Measurements from ENCODE around the gene FBXO34. TPM values are rescaled to one million over a fixed set of nuclear protein-coding genes. Genes with fewer than 3 reads are reported as not detected.
"Not testable (repeated sequence)": the region's sequence is repeated elsewhere in the genome, so short reads cannot be mapped to it uniquely, and the experiment has no call there.

Gene FBXO34
- total RNA-seq, 1 donor: 28.9 TPM

DNA sequence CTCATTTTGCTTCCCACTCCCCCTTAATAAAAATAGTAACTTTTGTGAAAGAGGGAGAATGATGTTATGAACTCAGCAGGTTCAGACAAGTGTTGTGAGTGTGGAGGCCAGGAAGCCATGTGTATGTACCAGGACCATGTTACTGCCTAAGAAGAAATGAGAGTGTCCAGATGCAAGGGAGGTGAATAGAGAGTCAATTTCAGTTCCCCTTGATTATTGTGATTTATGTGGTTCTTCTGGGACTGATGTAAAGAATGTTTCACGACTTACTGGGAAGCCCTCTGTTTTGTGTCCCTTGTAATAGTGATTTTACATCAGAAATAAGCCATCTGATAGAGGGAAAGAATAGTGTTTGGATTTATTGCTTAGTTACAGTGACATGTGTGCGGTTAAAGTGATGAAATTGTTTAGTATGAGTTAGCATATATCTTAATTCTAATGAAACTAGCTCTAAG, 32.5 kb downstream of the FBXO34 start:
- TF ChIP-seq, protein P1, sequence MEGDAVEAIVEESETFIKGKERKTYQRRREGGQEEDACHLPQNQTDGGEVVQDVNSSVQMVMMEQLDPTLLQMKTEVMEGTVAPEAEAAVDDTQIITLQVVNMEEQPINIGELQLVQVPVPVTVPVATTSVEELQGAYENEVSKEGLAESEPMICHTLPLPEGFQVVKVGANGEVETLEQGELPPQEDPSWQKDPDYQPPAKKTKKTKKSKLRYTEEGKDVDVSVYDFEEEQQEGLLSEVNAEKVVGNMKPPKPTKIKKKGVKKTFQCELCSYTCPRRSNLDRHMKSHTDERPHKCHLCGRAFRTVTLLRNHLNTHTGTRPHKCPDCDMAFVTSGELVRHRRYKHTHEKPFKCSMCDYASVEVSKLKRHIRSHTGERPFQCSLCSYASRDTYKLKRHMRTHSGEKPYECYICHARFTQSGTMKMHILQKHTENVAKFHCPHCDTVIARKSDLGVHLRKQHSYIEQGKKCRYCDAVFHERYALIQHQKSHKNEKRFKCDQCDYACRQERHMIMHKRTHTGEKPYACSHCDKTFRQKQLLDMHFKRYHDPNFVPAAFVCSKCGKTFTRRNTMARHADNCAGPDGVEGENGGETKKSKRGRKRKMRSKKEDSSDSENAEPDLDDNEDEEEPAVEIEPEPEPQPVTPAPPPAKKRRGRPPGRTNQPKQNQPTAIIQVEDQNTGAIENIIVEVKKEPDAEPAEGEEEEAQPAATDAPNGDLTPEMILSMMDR (IDR thresholded peaks at IDR 0.05; ENCODE audit: insufficient read depth, low read depth, low read length): no peak
- H3K4me3 ChIP-seq (ENCODE audit: low read depth, low read length): no peak overlapping the region
- DNase-seq (ENCODE audit: low read depth): peak; percentile 74

DNA sequence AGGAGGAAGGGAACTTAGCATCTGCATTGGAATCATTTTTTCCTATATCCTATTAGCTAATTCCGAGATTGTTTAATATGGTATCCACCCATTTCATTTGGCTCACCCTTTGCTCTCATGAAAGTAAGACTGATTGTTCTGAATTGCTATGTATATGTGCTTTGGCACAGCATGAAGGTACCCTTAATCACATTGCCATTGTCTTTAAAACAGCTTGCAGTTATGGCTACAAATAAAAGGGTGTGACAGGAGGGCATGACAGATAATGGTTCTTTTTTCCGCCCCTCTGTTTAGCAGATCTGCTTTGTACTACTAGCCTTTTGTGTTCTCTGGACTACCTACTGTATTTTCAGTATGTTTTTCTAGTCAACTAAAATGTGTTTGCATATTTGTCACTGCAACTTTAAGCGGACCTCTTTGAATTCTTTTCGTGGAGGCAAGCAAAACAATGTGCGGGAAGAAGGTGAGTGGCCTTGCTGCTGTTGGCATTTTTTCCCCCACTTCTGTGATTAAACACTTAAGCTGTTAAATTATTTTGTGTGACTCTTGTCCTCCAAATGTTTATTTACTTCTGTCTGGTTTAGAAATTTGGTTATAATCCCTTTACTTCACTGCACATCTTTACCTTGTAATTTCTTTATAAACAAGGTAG, 35.8 kb downstream of the FBXO34 start:
- H3K4me3 ChIP-seq (ENCODE audit: low read depth, low read length): no peak overlapping the region
- DNase-seq (ENCODE audit: low read depth): no peak

DNA sequence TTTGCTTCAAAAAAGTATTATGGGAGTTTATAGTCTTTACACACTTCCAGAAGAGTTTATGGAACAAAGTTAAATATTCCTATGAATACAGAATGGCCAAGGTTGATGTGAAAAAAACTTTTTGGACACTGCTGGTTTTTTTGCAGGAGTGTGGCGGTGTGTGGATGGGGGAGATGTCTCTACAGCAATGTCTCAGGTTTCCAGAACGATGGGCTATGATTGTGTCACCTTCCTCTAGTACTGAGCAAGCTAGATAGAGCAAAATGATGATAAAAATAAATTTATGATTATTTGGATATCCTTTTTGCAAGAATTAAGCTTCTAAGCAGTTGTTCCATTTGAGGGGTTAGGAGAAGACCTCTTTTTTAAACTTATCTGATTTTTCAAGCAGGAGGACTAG, 37.9 kb downstream of the FBXO34 start:
- TF ChIP-seq, protein P1 (IDR thresholded peaks at IDR 0.05; ENCODE audit: insufficient read depth, low read depth, low read length): no peak
- DNase-seq (ENCODE audit: low read depth): no peak
- H3K4me3 ChIP-seq (ENCODE audit: low read depth, low read length): no peak overlapping the region

More for the DNA sequence above, 35.8 kb downstream of the FBXO34 start:
- TF ChIP-seq, protein P1 (IDR thresholded peaks at IDR 0.05; ENCODE audit: insufficient read depth, low read depth, low read length): no peak

DNA sequence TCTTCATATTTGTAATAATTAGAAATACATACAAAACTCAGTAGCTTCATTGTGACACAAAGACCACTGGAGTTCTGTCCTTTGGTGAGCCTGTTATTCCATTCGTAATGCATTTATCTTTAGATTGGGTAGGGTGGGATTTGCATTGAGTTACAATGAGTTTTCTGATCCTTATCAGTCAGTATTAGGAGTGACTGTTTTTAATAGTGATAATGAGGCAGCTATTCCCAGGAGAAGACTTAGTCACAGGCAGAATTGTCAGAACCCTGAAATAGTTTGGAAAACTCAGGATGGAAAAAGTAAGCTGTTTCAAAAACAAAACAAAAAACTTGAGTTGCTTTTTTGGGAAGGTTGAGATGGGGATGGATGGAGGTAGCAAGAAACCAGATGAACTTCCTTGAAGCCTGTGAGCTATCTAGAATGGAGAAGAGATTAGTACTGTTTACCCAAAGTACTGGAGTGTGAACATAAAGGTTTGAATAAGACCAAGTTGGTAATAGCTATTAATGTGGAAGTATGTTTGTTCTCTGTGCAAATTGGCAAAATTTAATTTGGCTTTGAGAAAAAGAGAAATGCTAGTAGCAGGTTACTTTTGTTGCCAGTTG, 38.6 kb downstream of the FBXO34 start:
- TF ChIP-seq, protein P1 (IDR thresholded peaks at IDR 0.05; ENCODE audit: insufficient read depth, low read depth, low read length): no peak
- no peak for DNase-seq (ENCODE audit: low read depth)

DNA sequence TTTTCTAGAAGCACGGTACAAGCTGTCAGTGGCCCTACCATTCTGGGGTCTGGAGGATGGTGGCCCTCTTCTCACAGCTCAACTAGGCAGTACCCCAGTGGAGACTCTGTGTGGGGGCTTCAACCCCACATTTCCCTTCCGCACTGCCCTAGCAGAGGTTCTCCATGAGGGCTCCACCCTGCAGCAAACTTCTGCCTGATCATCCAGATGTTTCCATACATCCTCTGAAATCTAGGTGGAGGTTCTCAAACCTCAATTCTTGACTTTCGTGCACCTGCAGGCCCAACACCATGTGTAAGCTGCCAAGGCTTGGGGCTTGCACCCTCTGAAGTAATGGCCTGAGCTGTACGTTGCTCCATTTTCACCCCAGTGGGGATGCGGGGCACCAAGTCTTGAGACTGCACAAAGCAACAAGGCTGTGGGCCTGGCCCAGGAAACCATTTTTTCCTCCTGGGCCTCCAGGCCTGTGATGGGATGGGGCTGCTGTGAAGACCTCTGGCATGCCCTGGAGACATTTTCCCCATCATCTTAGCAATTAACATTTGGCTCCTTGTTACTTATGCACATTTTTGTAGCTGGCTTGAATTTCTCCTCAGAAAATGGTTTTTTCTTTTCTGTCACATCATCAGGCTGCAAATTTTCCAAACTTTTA, 41.3 kb downstream of the FBXO34 start:
- H3K4me3 ChIP-seq (ENCODE audit: low read depth, low read length); DNase-seq (ENCODE audit: low read depth): not testable (repeated sequence)

More for the DNA sequence above, 38.6 kb downstream of the FBXO34 start:
- no peak overlapping the region for H3K4me3 ChIP-seq (ENCODE audit: low read depth, low read length)

DNA sequence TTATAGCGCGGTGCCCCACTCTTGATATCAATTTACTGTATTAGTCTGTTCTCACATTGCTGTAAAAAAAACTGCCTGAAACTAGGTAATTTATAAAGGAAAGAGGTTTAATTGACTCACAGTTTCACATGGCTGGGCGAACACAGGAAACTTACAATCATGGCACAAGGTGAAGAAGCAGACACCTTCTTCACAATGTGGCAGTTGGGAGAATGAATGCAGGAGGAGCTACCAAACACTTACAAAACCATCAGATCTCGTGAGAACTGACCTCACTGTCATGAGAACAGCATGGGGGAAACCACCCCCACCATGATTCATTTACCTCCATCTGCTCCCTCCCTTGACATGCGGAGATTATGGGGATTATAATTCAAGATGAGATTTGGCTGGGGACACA, 42.3 kb downstream of the FBXO34 start:
- DNase-seq (ENCODE audit: low read depth): no peak
- TF ChIP-seq, protein P1 (IDR thresholded peaks at IDR 0.05; ENCODE audit: insufficient read depth, low read depth, low read length): no peak
- H3K4me3 ChIP-seq (ENCODE audit: low read depth, low read length): no peak overlapping the region

DNA sequence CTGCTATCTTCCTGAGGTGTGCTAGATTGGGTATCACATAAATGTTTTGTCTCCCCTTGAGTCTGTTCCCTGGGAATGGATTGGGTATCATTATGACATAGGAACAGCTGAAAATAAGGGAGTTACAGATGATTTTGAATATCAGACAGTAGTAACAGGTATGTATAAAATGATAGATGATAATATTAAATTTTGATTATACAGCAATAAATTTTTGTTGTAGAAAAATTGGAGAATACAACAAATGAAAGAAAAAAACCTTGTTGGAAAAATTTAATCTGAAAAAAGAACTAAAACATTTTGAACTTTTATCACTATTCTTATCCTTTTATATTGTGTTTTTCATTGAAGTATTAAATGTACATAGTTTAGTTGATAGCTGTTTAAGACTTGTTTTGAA, 43.2 kb downstream of the FBXO34 start:
- no peak for DNase-seq (ENCODE audit: low read depth)
- no peak overlapping the region for H3K4me3 ChIP-seq (ENCODE audit: low read depth, low read length)
- TF ChIP-seq, protein P1 (IDR thresholded peaks at IDR 0.05; ENCODE audit: insufficient read depth, low read depth, low read length): no peak

Data from fibroblast of villous mesenchyme (primary cell).